GM12872 (cell line): Measurements from ENCODE around the gene ADAM10.

ENCODE experiments used
- CTCF ChIP-seq: IDR thresholded peaks from 3 replicates; pipeline ENCODE4 v1.5.1; 2011; ENCODE audit warnings: low read depth, mild to moderate bottlenecking, low read length, moderate library complexity; ENCODE audit not compliant: insufficient read depth

The ADAM10 gene

GRCh38 chr15:58626378-58626777 is 123.1 kb downstream of the ADAM10 start:
- TF ChIP-seq CTCF, result no peak

- no peak for TF ChIP-seq CTCF
Measured at GRCh38 chr15:58622877-58623276, 126.6 kb downstream of the ADAM10 start.

DNA sequence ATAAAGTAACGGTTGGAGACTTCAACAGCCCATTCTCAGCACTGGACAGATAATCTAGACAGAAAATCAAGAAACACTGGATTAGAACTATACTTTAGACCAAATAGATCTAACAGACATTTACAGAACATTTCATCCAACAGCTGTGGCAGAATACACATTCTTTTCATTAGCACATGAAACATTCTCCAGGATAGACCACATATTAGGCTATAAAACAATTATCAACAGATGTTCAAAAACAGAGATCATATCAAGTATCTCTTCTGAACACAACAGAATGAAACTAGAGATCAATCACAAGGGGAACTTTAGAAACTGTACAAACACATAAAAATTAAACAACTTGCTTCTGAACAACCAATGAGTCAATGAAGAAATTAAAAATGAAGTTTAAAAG is 133.3 kb downstream of the ADAM10 start:
- no peak for TF ChIP-seq CTCF

- no peak for TF ChIP-seq CTCF
Measured at GRCh38 chr15:58611731-58612676, 137.5 kb downstream of the ADAM10 start.

GRCh38 chr15:58608711-58609110 is 140.8 kb downstream of the ADAM10 start:
- no peak for TF ChIP-seq CTCF

- no peak for TF ChIP-seq CTCF
Measured at GRCh38 chr15:58608129-58608590, 141.3 kb downstream of the ADAM10 start.

DNA sequence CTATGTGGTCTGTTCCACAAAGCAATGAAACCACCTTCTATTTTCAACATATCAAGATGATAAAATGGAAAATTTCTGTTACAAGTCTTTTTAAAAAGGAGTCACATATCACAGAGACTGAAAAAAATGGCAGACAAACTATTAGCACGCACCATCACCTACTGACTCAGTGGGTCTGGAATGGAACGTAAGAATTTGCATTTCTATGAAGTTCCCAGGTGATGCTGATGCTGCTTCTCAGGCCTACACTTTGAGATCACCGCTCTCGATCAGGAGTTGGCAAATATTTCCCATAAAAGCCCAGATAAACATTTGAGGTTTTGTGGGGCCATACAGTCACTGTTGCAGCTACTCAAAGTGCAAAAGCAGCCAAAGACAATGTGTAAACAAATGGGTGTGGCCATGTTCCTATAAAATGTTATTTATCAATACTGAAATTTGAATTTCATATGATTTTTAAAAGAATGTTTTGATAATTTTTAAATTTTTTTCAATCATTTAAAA is 142.9 kb downstream of the ADAM10 start:
- no peak for TF ChIP-seq CTCF
